GM19468 (cell line): Measurements from ENCODE around the gene NOD2.

Experiments used
- ATAC-seq: cut with Tn5 transposase; IDR thresholded peaks from one replicate; pipeline ENCODE4 v1.9.1; 2021; ENCODE audit warnings: mild to moderate bottlenecking, moderate library complexity, moderate number of reproducible peaks; ENCODE audit not compliant: unreplicated experiment; ENCODE audit errors: extremely low read depth

NOD2 gene

GRCh38 chr16:50711862-50712559 lies 18.6 kb downstream of the NOD2 start:
- ATAC-seq: no peak

DNA sequence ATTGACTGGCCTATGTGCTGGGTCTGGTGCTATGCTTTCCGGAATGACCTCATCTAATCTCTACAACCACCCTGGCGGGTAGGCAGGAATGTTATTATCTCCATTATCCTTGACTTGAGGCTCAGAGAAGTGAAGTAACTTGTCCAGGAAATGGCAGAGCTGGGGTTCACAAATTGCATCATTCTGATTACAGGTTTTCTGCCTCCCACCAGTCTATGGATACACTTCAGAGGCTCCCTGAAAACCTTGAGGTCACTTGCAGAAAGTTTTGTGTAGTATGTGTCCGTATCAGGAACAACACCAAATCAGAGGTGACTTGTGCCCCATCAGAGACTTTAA lies 19.1 kb downstream of the NOD2 start:
- ATAC-seq: no peak

- no peak for ATAC-seq
Observed at GRCh38 chr16:50712956-50713355, 19.6 kb downstream of the NOD2 start.

DNA sequence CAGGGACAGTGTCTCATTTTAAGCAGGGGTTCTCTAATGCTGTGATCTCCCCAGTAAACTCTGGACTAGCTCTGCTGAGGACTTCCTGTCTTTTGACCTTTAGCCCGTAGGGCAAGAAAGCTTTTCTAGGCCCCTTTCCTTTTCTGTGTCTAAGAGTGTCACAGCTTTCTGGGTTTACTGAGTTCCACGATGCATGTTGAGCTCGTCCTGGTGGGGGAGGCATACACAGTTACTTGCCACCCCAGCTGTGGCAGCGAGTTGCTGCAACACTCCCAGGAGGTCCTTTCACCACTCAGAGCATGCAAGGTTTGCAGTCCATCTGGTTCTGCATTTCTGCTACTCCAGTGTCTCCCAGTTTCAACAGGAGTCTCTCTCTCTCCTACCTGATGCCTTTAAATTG lies 23.7 kb downstream of the NOD2 start:
- no peak for ATAC-seq

DNA sequence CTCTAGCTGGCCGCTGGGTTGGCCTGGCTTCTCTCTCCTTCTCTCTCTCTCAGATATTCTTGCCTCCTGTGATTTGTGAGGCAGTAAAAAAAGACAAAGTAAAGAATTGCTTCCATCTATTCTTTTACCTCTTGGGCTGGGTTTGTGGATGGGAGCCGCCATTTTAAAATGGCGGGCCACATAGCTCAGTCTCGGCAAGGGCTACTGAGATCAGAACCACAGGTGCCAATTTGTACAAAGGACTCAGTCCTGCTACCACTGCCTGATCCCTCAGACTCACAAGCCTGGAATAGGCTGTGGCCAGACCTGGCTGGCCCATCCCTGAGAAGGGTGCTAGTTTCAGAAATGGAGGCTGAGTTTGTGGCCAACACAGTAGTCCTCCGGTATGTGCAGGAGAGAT lies 24.1 kb downstream of the NOD2 start:
- ATAC-seq: no peak

GRCh38 chr16:50718061-50718760 lies 24.8 kb downstream of the NOD2 start:
- ATAC-seq: no peak

GRCh38 chr16:50718761-50719400 lies 25.5 kb downstream of the NOD2 start:
- ATAC-seq: no peak

- ATAC-seq: no peak
Observed at GRCh38 chr16:50719401-50720337, 26.3 kb downstream of the NOD2 start.

GRCh38 chr16:50721549-50722404 lies 28.4 kb downstream of the NOD2 start:
- no peak for ATAC-seq

DNA sequence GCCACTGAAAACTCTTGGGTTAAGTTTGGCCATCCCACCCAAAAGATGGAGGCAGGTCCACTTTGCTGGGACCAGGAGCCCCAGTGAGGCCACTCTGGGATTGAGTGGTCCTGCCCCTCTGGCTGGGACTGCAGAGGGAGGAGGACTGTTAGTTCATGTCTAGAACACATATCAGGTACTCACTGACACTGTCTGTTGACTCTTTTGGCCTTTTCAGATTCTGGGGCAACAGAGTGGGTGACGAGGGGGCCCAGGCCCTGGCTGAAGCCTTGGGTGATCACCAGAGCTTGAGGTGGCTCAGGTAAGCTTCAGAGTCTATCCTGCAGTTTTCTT lies 29.0 kb downstream of the NOD2 start:
- no peak for ATAC-seq

GRCh38 chr16:50722960-50723359 lies 29.6 kb downstream of the NOD2 start:
- ATAC-seq: no peak

DNA sequence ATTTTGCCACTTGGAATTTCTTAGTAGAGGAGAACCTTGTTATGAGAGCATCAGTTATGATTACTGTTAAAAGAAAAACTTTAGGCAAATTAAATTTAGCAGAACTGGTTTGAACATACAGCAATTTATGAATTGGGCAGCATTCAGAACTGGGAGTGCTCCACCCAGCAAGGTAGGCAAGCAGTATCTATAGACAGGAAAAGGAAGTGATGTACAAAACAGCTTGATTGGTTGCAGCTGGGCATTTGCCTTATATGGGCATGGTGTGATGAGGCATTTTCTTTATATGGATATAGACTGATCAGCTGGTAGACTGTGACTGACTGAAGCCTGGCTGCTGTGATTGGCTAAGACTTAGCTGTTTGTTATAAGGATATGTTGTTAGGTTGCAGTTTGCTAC lies 30.9 kb downstream of the NOD2 start:
- no peak for ATAC-seq

DNA sequence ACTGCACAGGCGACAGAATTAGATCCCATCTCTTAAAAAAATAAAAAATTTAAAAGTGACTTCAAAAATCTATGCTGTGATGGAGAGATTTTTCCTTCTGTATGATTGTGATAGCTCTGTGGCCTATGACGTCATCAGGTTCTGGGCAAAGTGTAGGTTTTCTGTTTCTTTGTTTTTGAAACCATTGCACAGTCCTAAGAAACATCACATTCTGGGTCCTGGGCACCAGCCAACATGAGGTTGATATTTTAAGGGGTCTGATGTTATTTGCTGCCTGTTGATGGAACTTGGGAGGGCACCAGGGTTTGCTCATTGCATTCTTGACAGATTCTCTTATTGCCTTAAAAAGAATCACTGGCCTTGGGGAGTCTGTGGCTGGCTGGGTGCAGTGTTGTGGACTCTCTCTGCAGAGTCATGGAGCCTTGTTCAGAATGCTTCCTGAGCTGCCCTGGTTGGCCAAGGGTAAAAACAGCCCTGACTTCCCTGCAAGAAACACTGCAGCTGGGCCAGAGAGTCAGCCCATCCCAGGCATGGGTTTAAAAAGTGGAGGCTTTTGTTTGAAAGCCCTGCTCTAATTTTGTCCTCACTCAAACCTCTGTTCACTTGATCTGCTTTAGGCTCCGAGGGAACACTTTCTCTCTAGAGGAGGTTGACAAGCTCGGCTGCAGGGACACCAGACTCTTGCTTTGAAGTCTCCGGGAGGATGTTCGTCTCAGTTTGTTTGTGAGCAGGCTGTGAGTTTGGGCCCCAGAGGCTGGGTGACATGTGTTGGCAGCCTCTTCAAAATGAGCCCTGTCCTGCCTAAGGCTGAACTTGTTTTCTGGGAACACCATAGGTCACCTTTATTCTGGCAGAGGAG lies 38.0 kb downstream of the NOD2 start:
- no peak for ATAC-seq

DNA sequence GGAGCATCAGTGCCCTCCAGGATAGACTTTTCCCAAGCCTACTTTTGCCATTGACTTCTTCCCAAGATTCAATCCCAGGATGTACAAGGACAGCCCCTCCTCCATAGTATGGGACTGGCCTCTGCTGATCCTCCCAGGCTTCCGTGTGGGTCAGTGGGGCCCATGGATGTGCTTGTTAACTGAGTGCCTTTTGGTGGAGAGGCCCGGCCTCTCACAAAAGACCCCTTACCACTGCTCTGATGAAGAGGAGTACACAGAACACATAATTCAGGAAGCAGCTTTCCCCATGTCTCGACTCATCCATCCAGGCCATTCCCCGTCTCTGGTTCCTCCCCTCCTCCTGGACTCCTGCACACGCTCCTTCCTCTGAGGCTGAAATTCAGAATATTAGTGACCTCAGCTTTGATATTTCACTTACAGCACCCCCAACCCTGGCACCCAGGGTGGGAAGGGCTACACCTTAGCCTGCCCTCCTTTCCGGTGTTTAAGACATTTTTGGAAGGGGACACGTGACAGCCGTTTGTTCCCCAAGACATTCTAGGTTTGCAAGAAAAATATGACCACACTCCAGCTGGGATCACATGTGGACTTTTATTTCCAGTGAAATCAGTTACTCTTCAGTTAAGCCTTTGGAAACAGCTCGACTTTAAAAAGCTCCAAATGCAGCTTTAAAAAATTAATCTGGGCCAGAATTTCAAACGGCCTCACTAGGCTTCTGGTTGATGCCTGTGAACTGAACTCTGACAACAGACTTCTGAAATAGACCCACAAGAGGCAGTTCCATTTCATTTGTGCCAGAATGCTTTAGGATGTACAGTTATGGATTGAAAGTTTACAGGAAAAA lies 38.8 kb downstream of the NOD2 start:
- ATAC-seq: no peak

DNA sequence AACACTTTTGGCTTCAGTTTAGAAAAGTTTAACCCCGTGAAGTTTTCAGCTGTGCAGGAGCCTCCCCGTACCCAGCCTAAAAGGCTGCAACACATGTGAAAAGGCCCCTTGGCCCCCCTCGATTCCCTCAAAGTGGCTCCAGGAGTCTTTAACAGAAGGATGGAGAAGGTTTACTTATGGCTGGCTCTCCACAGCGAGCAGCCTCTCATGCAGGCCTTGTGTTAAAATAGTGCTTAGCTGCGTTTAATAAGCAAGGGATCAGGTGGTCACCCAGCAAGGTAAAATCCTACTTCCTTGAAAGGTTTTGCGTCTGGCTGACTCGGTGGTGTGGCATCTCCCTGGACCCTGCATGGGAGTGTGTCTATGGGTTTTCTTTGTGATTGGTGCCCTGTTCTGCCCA lies 40.1 kb downstream of the NOD2 start:
- no peak for ATAC-seq

DNA sequence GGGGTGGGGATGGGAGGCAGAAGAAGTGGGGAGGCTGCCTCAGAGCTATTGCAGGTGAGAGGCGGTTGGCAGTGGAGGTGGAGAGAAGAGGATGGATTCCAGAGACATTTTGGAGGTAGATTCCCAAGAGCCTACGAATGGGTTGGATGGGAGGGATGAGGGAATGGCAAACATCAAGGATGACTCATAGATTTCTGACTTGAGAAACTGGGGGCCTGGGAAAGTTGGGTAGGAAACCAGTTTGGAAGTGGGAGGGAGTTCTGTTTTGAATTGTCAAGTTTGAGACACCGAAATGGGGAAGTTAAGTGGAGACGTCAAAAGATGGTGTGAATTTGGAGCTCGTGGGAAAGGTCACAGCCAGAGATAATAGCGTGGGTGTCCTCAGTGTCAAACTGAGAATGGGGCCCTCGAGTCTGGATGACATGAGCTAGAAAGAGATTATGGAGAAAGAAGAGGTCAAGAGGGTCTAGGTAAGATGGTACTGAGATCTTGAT lies 42.3 kb downstream of the NOD2 start:
- ATAC-seq: no peak

- ATAC-seq: no peak
Observed at GRCh38 chr16:50736448-50736847, 43.0 kb downstream of the NOD2 start.

GRCh38 chr16:50737420-50737959 lies 44.1 kb downstream of the NOD2 start:
- ATAC-seq: no peak
